HG03469 (cell line): ENCODE measurements around the gene PALM3.

Experiments
- ATAC-seq: cut with Tn5 transposase; IDR thresholded peaks from one replicate; pipeline ENCODE4 v1.9.1; 2021; ENCODE audit warnings: mild to moderate bottlenecking, moderate library complexity, moderate number of reproducible peaks; ENCODE audit not compliant: unreplicated experiment

PALM3 gene, protein sequence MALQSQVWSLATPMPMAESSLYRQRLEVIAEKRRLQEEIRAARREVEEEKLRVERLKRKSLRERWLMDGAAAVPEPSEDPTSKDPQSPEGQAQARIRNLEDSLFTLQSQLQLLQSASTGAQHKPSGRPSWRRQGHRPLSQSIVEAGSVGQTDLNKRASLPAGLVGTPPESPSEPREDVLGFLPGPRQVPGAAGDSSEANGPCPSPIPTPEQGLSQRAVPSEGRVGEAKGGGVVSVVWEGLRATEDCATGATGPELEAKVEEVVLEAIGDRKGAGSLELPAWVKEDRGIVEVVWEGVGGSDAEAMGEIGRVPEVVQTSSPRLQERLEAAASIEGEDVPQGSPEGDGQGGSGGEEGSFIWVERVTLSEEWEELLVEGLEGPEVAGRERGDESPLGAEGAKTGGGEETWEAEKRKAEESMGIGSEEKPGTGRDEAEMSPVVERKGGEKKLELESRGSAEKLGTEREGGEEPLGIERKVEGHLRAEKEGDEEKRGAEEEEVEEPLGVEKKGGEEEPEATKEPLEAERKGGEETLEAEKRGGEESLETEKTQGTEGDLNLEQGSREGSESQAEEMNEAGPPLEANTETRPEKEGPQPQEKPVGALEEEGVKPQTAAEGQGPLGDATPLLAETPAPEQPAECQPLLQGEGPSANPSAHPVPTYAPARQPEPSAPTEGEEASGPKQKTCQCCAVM

DNA sequence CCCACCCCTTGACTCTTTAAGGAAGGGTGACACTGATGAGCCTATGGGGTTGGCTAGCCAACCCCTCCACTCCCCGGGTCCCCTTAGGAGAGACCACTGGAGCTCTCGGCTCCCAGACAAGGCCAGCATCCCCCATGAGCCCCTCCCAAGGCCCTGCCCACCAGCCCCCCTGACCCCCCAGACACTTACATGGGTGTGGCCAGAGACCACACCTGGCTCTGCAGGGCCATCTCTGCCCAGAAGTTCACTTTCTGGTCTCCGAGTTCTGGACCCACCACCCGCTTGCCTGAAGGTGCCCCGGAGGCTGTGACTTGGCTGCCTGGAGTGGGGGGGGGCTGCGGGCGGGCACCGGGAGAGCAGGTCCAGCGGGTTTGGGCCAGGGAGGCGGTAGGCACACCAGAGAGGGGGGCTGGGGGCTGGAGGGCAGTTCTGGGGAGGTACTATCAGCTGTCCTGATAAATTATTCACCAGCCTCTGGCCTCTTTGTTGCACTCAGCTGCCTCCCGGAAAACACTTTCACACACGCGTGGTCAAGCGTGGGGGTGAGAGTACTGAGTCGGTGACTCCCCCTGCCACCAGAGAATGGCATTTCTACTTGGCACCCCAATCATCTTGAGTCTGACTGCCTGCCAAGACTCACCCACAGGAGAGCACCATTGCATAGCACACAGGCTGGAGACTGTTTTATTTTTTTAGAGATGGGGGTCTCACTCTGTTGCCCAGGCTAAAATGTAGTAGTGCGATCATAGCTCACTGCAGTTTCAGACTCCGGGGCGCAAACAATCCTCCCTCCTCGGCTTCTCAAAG lies at the start of gene PALM3:
Gene PALM3, minus strand, starts transcription at position 326 of the 807 bp plus-strand sequence. Its CDS starts 96 bp downstream, at position 230.
- ATAC-seq: no peak

DNA sequence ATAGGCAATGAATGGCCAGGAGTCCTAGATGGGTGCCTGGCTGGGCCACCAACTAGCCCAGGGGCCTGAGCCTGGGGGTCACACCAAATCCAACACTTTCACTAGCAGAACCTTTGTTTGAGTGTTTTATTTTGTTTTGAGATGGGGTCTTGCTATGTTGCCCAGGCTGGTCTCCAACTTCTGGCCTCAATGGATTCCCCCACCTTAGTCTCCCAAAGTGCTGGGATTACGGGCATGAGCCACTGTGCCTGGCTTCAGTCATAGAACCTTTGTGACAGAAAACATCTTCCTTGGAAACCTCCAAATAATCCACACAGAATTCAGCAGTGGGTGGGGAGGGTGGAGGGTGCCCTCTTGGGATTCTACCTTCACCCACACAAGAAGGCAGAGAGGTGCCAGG lies 49.6 kb upstream of the PALM3 start:
- no peak for ATAC-seq

DNA sequence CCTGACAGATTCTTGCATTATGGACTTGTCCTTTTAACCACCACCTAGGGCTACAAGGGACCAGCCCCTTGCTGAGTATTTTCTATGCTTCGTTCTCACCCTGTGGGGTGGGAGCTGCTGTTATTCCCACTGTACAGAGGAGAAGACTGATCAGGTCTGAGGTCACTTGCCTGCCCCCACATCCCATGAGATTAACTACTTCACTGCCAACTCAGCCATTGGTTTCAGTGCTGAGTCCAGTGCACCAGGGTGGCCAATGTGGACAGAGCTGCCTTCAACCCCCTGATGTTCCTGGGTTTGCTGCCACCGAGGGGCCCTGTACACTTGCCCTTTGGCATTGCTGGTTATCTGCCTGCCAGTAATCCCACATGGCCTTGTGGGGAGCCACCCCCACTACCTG lies 48.8 kb upstream of the PALM3 start:
- ATAC-seq: no peak

DNA sequence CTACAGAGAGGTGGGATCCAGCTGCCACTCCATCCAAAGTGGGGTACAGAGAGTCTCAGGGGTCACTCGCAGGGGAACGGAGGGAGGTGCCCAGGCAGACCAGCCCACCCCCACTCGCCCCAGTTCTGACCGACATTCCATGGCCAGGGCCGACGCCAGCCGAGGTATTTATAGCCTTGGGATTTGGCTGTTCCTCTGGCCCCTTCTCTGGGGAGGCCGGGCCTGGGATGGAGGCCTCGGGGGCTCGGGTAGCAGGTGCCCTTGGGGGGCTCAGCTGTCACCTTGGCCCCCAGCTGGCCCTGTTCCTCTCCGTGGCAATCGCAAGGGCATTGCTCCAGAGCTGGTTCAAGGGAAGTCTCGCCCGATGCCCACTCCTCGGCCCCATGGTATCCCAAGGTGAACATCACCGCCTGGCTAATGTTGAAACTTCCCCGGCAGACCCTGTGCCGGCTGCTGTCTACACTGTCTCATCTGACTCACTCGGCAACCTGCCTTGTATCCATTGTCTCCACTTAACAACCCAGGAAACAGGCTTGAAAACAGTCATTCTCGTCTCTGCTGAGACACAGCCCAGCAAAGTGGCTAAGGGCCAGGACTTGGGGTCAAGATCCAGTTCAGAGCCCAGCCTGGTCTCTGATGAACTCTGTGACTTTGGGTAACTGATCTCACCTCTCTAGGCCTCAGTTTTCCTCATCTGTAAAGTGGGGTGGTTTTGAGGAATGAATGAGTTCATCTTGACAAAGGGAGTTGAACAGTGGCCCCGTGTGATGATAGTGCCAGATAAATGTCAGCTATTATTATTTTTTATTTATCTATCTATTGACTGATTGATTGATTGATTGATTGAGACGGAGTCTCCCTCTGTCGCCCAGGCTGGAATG lies 45.9 kb upstream of the PALM3 start:
- ATAC-seq: no peak

DNA sequence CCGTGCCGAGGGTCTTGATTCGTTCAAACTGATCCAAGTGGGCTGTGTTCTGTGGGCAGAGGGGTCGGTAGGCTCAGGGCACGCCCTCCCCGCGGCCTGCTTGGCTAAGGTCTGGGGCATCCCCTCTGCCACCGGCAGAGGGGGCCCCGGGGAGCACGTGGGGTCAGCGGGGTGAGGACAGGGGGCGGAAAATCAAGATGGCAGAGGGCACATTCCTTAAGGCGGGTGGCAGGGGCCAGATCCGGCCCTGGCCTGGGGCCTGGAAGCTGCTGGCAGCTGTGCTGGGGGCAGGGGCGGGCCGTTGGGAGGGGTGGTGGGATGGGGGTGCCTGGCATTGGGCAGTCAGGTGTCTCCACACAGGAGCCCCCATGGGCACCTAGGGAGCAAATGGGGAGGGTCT lies 45.0 kb upstream of the PALM3 start:
- no peak for ATAC-seq

DNA sequence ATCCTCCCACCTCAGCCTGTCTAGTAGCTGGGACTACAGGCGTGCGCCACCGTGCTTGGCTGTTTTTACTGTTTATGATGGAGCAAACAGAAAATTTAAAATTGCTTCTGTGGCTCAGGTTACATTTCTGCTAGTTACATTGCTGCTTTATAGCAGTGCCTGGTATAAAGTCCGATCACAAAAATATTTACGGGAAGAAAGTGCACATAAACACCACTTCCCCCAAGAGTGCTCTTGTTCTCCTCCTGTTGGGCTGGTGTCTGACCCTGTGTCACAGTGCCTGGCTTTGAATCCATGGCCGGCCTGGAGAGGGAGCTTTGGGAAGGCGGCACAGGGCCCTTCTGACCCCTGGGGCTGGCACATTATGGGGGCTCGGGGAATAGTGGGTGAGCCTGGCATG lies 43.8 kb upstream of the PALM3 start:
- no peak for ATAC-seq

DNA sequence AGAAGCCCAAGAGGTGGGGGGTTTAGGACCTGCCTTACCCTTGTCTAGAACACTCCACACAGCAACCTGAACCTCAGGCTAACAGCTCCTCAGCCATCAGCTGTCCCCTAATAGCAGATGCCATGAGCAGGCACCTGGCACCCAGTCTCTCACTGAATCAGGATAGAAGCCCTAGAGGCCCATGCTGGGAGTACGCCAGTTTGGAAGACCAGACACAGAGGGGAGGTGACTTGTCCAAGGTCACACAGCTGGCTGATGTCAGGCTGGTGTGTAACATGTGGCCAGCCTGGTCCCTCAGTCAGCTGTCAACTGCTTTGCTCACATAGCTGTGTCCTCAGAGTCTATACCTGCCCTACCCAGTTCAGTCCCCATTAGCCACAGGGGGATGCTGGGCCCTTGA lies 41.4 kb upstream of the PALM3 start:
- ATAC-seq: no peak

DNA sequence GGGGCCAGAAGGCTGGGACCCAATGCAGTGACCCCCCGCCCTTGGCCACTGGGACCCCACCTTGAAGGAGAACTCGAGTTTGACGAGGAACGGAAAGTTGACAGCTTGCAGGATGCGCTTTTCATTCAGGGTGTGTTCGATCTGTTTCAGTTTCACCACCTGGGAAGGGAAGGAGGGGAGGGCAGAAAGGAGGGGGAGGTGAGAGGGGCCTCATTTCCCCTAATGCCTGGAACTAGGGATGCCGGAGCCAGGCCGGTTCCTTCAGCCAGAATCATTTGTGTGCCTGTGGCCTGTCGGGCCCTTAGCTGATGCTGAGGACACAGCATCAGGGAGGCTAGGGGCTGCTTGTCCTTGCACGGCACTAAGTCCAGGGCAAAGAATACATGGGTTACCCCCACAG lies 40.9 kb upstream of the PALM3 start:
- ATAC-seq: no peak

DNA sequence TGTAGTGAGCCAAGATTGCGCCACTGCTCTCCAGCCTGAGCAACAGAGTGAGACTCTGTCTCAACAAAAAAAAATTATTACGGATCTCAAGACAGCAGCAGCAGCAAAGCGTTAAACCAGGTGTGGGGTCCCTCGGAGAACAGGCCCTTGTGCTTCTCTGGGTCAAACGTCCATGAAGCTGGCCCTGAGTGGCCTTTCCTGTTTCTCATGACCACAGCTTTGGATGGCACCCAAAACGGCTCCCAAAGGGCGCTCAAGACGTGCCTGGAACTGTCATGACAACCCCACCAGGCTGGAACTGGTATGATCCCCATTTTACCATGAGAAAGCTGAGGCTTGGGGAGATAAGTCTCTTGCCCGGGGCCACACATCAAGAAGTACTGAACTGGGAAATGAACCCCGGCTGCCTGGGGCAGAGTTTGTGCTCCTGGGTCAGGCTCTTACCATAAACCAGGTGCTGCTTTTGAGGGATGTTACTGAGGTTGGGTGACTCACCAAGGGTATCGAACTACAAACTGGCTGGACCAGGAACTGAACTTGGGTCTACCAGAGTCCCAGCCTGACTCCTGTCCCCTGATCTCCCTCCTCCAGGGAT lies 40.3 kb upstream of the PALM3 start:
- ATAC-seq: no peak

DNA sequence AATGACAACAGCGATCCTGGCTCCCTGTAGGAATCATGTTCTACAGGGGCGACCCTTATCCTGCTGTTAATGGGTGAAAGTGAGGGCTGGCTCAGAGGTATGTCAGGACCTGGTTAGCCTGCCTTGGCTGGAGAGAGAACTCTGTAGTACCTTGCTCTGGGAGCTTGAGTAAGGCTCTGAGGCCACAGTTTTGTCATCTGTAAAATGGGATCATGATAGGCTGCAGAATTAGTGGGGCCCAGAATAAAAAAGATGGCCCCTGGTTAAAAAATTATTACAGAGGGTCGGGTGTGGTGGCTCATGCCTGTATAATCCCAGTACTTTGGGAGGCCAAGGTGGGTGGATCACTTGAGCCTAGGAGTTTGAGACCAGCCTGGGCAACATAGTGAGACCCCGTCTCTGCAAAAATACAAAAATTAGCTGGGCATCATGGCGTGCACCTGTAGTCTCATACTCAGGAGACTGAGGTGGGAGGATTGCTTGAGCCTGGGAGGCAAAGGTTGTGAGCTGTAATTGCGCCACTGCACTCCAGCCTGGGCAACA lies 39.2 kb upstream of the PALM3 start:
- ATAC-seq: no peak

DNA sequence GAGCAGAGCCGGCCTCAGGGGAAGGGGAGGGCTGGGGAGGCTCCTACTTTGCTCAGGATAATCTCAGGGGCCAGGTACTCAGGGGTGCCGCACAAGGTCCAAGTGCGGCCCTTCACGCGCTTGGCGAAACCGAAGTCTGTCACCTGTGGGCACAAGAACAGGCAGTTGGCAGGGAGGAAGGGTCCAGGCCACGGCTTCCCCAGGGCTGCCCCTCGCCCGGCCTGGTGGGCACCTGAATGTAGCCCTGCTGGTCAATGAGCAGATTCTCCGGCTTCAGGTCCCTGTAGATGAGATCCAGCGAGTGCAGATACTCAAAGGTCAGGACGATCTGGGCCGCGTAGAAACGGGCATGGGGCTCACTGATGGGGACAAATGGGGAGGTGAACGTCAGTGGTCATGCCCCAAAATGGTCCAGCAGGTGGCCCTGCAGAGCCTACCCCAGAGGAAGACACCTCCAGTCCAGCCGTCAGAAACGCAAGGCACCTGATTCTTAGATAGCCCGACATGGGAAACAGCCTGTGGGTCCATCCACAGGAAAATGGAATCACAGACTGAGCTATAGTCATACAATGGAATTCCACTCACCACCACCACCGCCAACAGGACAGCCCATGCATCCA lies 35.8 kb upstream of the PALM3 start:
- no peak for ATAC-seq

DNA sequence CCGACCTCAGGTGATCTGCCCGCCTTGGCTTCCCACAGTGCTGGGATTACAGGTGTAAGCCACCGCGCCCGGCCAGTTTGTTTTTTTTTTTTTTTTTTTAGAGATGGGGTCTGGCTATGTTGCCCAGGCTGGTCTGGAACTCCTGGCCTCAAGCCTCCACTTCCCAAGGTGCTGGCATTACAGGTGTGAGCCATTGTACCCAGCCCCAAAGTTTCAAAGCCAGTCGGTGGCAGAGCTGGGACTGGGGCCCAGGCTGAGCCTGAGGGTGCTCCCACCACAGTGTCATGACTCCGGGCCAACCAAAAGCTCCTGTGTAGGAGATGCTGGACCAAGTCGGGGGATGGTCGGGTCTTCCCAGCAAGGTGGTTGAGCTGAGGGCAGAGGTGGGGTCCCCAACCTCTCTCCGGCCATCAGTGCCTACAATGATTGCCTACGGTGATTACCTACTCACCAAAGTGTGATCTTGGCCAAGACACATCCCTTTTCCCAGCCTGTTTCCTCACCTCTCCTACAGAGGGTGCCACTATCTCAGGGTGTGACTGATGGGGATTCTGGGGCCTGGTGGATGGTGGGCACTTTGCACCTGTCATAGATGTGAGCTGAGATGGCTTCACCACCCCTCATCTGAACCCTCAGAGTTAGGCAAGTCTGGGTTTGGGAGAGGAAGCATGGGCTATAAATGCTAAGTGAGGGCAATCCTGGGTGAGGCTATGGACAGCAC lies 34.6 kb upstream of the PALM3 start:
- no peak for ATAC-seq

DNA sequence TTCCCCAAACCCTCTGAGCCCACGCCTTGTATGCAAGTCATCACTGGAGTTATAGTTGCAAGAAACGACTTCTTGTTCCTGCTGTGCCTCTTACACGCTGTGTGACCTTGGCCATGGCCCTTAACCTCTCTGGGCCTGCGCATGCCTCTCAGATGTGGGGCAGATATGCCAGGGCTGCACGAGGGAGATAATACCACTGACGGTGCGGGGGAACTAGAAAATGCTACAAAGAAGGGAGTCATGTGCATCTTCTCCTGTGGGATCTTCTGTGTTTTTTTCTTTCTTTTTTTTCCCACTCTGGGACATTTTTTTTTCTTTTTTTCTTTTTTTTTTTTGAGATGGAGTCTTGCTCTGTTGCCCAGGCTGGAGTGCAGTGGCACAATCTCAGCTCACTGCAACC lies 33.0 kb upstream of the PALM3 start:
- no peak for ATAC-seq

DNA sequence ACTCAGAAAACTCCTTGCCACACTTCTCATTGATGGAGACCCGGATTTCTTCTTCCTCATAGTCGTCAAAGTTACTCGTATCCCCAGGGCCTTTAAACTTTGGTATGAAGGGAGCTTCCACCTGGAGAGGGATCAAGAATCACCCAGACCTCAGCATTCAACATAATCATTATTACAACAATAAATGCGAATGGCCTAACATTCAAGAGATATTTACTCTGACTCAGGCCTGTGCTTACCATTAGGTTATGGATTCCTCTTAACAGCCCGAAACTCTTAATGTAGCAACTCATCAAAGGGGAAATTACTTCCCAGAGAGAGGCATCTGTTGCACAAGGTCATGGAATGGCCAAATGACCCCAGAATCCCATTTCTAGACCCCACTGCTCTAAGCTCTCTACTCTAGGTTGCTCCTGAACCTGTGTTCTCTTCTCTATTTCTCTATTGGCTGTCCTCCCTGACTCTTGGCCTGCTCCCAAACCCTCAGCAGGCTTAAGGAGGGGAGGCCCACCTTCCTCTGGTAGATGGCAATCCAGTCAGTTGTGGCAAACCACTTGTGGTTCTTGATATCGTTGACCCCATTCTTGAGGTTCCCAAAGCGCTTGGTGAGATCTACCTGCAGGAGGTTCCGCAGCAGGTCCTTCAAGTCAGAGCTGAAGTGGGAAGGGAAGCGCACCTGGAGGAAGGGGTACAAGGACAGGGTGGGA lies 31.4 kb upstream of the PALM3 start:
- ATAC-seq: no peak

DNA sequence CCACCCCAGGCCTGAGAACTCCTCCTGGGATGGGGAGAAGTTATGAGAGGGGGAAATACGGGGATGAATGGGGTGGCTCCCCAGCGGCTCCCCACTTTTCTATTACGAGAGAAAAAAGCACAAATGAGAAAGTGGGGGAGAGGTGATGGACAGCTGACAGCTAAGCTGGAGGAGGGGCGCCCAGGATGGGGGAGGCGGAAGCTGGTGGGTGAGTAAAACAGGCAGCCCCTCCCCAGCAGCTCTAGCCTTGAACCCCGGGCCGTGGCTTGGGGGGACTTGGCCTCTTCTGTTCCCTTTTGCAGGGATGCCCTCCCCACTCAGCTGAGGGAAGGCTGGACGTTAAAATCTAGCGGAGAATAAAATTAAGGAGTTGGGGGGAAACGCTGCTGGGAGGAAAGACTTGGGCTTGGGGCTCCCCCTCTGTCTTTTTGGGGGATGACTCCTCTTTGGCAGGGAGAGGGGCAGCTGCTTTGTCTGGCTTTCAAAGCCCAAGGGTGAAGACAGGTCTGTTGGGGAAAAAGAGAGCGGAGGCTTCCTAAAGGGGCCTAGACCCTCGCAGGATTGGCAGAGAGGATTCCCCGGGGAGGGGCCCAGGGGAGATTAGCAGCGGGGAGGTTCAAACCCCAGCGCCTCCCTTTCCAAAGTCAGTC lies 30.1 kb upstream of the PALM3 start:
- ATAC-seq: no peak

DNA sequence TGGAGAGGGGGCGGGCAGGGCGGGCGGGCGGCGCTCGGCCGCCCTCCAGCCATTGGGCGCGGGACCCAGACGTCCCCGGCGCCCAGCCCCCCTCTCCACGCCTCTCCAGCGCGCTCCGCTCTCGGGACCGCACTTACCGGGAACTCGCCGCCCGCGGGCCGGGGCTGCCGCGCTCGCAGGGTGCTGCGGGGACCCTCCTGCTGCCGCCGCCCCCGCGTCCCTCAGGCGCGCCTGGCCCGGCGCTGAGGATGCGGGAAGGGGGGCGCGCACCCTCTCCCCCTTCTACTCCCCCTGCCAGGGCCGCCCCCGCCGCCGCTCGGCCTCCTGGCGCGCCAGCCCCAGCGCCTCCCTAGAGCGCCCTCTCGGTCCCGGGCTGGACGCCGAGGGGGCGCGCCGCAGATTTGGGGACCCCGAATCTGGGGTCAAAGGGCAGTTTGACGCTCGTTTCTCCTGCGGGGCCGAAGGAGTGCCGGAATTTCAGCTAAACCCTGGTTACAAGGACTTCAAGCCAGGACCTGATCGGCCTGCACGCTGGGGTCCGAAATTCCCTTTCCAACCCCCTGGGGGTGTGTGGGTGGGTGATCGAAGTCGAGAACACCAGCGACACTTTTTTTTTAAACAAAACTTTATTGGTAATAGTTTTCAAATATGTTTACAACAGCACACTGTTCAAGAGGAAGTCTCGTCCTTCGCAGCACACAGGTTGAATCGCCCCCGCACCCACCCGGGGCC lies 29.4 kb upstream of the PALM3 start:
- no peak for ATAC-seq

DNA sequence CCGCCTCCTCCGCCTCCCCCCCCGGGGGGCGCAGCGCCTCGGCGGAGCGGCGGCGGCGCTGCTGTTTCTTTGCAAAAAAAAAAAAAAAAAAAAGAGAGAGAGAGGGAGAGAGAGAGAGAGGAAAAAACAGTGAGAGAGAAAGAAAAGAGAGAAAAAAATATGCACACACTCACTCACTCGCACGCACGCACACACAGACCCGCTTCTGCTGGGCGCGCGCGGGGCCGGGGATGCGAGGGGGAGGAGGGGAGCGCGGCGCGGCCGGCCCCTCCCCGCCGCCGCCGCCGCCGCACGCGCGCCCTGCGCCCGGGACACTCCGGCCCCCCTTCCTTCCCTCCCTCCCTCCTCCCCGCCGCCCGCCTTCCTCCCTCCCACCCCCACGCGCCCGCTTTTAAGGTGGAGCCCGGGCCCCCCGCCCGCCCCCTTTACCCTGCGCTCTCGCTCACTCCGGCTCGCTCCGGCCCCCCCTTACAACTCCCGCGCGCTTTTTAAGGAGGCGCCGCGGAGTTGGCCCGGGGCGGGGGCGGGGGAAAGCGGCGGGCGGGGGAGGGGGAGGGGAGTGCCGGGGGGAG lies 28.7 kb upstream of the PALM3 start, which contains the start of gene SAMD1:
Gene SAMD1, minus strand, starts transcription at position 243 of the 572 bp plus-strand sequence.
- no peak for ATAC-seq
